WERI-Rb-1 (cell line): Measurements from ENCODE around the gene DDX25.

ENCODE experiments used
- DNase-seq: peaks from one replicate; pipeline ENCODE4 v3.0.0-alpha.2; 2020
- H3K27ac ChIP-seq: fragments of 250-450 bp; sonication (Bioruptor Pico); 2 replicates; pipeline ENCODE4 v1.5.1; 2020; ENCODE audit warnings: mild to moderate bottlenecking, moderate library complexity
- H3K27me3 ChIP-seq: fragments of 250-450 bp; sonication (Bioruptor Pico); 2 replicates; pipeline ENCODE4 v1.5.1; 2021; ENCODE audit warnings: mild to moderate bottlenecking, low read depth, moderate library complexity; ENCODE audit not compliant: insufficient read depth, severe bottlenecking
- H3K36me3 ChIP-seq: fragments of 250-450 bp; sonication (Bioruptor Pico); 2 replicates; pipeline ENCODE4 v1.5.1; 2020; ENCODE audit warnings: mild to moderate bottlenecking, moderate library complexity
- H3K4me3 ChIP-seq: 2 replicates; pipeline ENCODE4 v1.5.1; 2011; ENCODE audit warnings: low read depth, mild to moderate bottlenecking, control low read depth, low read length
- H3K9me3 ChIP-seq: fragments of 250-450 bp; sonication (Bioruptor Pico); 2 replicates; pipeline ENCODE4 v1.5.1; 2021; ENCODE audit warnings: mild to moderate bottlenecking, moderate library complexity; ENCODE audit not compliant: severe bottlenecking
- CTCF ChIP-seq: IDR thresholded peaks from 2 replicates; pipeline ENCODE4 v1.5.1; 2011; ENCODE audit warnings: low read depth, mild to moderate bottlenecking, control low read depth, inconsistent platforms, low read length

Gene DDX25

GRCh38 chr11:125887373-125888324, 16.7 kb upstream of the DDX25 start, which contains the start of gene HYLS1:
HYLS1 (plus strand) TSS chr11:125887668; CDS start chr11:125899369, 11,701 bp downstream.
- Histone ChIP-seq H3K27me3 (no peaks in the 10 kb centered on the region), H3K27ac (no peak within 1 kb of the TSS), H3K36me3 (no peaks in the 10 kb centered on the region), H3K9me3 (no peaks in the 10 kb centered on the region), H3K4me3 (no peak within 1 kb of the TSS)
- no peak for DNase-seq
- TF ChIP-seq CTCF = no peak

GRCh38 chr11:125890447-125891100, 13.7 kb upstream of the DDX25 start:
- Histone ChIP-seq H3K4me3 (no peak overlapping the region), H3K27ac (no peak overlapping the region), H3K9me3 (no peaks in the 10 kb centered on the region), H3K36me3 (peaks cover 22% of the 10 kb centered on the region), H3K27me3 (no peaks in the 10 kb centered on the region)
- no peak for TF ChIP-seq CTCF
- no peak for DNase-seq

- DNase-seq = no peak
- H3K27me3 ChIP-seq = no peaks in the 10 kb centered on the region
- H3K36me3 ChIP-seq = peaks cover 22% of the 10 kb centered on the region
- no peak overlapping the region for H3K4me3 ChIP-seq
- no peak overlapping the region for H3K27ac ChIP-seq
- TF ChIP-seq CTCF = no peak
- no peaks in the 10 kb centered on the region for H3K9me3 ChIP-seq
Measured at GRCh38 chr11:125892071-125892470, 12.2 kb upstream of the DDX25 start.

GRCh38 chr11:125892994-125893393, 11.3 kb upstream of the DDX25 start:
- Histone ChIP-seq H3K36me3 (peaks cover 22% of the 10 kb centered on the region), H3K9me3 (no peaks in the 10 kb centered on the region), H3K27ac (no peak overlapping the region), H3K27me3 (no peaks in the 10 kb centered on the region), H3K4me3 (no peak overlapping the region)
- no peak for DNase-seq
- TF ChIP-seq CTCF = no peak

GRCh38 chr11:125901872-125902271, 2.4 kb upstream of the DDX25 start:
- Histone ChIP-seq H3K27me3 (no peaks in the 10 kb centered on the region), H3K9me3 (no peaks in the 10 kb centered on the region), H3K4me3 (no peak overlapping the region), H3K36me3 (peaks cover 7% of the 10 kb centered on the region), H3K27ac (no peak overlapping the region)
- TF ChIP-seq CTCF = no peak
- no peak for DNase-seq
